Esophagus muscularis mucosa (tissue), 2 donors: Measurements from ENCODE around the gene DYRK4.

Experiments
- POLR2A ChIP-seq: fragments of 450-650 bp; IDR thresholded peaks from one replicate; pipeline ENCODE4 v1.6.1; 2017; ENCODE audit warnings: antibody characterized with exemption, moderate library complexity, mild to moderate bottlenecking, low read depth
- POLR2AphosphoS5 ChIP-seq, 2 donors: sonication (generic); formaldehyde crosslinking; IDR thresholded peaks; one replicate each; pipeline ENCODE4 v1.6.1; 2017; ENCODE audit warnings: antibody characterized with exemption in 2 of 2

DNA sequence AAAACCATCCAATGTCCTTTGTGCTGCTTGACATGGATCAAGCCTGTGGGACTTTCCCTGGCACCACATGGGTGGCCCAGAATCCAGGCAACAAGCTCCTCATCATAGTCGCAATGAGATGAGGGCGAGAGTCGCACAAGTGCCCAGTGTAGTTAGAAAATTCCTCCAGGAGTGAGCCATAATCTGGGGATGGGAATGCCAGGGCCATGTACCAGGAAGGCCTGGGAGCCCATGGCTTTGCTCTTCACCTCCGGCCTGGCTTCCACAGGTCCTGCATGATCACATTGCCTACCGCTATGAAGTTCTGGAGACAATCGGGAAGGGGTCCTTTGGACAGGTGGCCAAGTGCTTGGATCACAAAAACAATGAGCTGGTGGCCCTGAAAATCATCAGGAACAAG lies 33.9 kb downstream of the DYRK4 start:
- TF ChIP-seq POLR2AphosphoS5 (IDR thresholded peaks at IDR 0.05), result no peak
- TF ChIP-seq POLR2A, result no peak
